Measurements from ENCODE around the gene NADK.

GRCh38 chr1:1817221-1817620 lies 39.0 kb upstream of the NADK start:
- TF ChIP-seq CTCF (IDR thresholded peaks at IDR 0.05) (no peak), EZH2 (IDR thresholded peaks at IDR 0.05; ENCODE audit: borderline replicate concordance, insufficient read depth, low read depth, low read length, poor library complexity, severe bottlenecking) (no peak)
